ENCODE results near the gene FGF21. TPM values are rescaled to one million over a fixed set of nuclear protein-coding genes. Genes with fewer than 3 reads are reported as not detected.

The FGF21 gene
- total and polyA plus RNA-seq, 10 of the 15 experiments (the other 5 are each of a cell fraction or from before 2014, with no cell fraction given), result not detected

DNA sequence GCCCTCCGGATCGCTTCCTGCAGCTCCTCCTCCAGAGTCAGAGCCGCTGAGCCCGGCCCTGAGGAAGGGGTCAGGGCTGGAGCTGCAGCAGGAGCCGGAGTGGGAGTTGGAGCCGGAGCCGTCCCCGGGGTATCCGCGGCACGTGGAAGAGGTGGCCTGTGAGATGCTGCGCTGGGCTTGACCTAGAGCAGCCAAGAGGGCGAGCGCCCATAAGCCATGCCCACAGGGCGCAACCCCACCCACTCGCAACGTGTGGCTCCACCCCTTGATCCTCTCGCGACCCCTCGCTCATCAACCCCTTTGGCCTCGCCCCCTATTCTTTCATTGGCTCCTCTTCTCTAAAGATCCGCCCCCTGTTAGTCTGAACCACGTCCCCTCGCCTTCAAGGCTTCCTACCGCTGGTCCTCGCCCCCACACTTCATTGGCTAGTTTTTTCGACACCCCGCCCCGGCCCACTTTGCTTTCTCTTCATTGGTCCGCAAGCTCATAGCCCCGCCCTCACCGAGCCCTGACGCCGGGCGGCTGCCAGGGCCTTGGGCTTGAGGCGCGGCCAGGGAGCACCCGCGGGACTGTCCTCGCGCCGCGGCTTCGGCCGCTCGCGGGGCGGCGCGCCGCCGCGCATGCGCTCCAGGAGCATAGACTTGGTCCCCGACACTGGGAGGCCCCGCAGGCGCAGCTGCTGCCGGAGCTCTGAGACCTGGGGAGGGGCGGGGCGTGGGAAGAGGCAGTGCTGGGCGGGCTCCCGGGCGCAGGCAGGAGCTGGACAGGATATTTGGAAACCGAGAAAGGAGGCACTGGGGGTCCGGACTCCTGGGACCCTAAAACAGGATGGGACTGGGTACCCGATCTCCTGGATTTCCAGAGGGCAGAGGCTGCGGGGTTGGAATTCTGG is 41.2 kb upstream of the FGF21 start (continued):
- TF ChIP-seq, protein P1, sequence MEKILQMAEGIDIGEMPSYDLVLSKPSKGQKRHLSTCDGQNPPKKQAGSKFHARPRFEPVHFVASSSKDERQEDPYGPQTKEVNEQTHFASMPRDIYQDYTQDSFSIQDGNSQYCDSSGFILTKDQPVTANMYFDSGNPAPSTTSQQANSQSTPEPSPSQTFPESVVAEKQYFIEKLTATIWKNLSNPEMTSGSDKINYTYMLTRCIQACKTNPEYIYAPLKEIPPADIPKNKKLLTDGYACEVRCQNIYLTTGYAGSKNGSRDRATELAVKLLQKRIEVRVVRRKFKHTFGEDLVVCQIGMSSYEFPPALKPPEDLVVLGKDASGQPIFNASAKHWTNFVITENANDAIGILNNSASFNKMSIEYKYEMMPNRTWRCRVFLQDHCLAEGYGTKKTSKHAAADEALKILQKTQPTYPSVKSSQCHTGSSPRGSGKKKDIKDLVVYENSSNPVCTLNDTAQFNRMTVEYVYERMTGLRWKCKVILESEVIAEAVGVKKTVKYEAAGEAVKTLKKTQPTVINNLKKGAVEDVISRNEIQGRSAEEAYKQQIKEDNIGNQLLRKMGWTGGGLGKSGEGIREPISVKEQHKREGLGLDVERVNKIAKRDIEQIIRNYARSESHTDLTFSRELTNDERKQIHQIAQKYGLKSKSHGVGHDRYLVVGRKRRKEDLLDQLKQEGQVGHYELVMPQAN (conservative IDR thresholded peaks at IDR 0.05), result no peak
- TF ChIP-seq, protein P2, sequence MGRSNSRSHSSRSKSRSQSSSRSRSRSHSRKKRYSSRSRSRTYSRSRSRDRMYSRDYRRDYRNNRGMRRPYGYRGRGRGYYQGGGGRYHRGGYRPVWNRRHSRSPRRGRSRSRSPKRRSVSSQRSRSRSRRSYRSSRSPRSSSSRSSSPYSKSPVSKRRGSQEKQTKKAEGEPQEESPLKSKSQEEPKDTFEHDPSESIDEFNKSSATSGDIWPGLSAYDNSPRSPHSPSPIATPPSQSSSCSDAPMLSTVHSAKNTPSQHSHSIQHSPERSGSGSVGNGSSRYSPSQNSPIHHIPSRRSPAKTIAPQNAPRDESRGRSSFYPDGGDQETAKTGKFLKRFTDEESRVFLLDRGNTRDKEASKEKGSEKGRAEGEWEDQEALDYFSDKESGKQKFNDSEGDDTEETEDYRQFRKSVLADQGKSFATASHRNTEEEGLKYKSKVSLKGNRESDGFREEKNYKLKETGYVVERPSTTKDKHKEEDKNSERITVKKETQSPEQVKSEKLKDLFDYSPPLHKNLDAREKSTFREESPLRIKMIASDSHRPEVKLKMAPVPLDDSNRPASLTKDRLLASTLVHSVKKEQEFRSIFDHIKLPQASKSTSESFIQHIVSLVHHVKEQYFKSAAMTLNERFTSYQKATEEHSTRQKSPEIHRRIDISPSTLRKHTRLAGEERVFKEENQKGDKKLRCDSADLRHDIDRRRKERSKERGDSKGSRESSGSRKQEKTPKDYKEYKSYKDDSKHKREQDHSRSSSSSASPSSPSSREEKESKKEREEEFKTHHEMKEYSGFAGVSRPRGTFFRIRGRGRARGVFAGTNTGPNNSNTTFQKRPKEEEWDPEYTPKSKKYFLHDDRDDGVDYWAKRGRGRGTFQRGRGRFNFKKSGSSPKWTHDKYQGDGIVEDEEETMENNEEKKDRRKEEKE (IDR thresholded peaks at IDR 0.05), result no peak
- TF ChIP-seq ZNF687 (IDR thresholded peaks at IDR 0.05), result peak; percentile 32; the same call in 1 of the 2 replicates
- TF ChIP-seq CREM (IDR thresholded peaks at IDR 0.05; ENCODE audit: low read depth), result peak; percentile 42; the same call in 1 of the 2 replicates
- TF ChIP-seq CEBPB (IDR thresholded peaks at IDR 0.05; ENCODE audit: borderline replicate concordance in 1 of 2, low read depth in 2 of 2, low read length in 2 of 2), result no peak
- TF ChIP-seq EED (IDR thresholded peaks at IDR 0.05; ENCODE audit: low read depth), result 0 out of 2 replicates have a peak, but pooled peaks have one; percentile 18
- TF ChIP-seq EGR1 (IDR thresholded peaks at IDR 0.05; ENCODE audit: borderline replicate concordance in 1 of 2, low read depth in 2 of 2, low read length in 2 of 2), result 0 out of 3 replicates have a peak, but pooled peaks of 1 of the 2 experiments have one; percentile 6
- no peak for TF ChIP-seq NFIC (IDR thresholded peaks at IDR 0.05; ENCODE audit: low read depth, low read length)
- TF ChIP-seq FOS (IDR thresholded peaks at IDR 0.05; ENCODE audit: borderline replicate concordance, extremely low read depth, insufficient read length), result peak; percentile 31
- TF ChIP-seq, protein P3, sequence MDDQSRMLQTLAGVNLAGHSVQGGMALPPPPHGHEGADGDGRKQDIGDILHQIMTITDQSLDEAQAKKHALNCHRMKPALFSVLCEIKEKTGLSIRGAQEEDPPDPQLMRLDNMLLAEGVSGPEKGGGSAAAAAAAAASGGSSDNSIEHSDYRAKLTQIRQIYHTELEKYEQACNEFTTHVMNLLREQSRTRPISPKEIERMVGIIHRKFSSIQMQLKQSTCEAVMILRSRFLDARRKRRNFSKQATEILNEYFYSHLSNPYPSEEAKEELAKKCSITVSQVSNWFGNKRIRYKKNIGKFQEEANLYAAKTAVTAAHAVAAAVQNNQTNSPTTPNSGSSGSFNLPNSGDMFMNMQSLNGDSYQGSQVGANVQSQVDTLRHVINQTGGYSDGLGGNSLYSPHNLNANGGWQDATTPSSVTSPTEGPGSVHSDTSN (IDR thresholded peaks at IDR 0.05; ENCODE audit: insufficient replicate concordance, low read depth, low read length), result no peak
- no peak for TF ChIP-seq MYB (IDR thresholded peaks at IDR 0.05; ENCODE audit: borderline replicate concordance, low read depth, low read length)
- TF ChIP-seq, protein P4, sequence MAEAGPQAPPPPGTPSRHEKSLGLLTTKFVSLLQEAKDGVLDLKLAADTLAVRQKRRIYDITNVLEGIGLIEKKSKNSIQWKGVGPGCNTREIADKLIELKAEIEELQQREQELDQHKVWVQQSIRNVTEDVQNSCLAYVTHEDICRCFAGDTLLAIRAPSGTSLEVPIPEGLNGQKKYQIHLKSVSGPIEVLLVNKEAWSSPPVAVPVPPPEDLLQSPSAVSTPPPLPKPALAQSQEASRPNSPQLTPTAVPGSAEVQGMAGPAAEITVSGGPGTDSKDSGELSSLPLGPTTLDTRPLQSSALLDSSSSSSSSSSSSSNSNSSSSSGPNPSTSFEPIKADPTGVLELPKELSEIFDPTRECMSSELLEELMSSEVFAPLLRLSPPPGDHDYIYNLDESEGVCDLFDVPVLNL (IDR thresholded peaks at IDR 0.05; ENCODE audit: low read depth, low read length), result no peak
- no peak for TF ChIP-seq CHD1 (IDR thresholded peaks at IDR 0.05; ENCODE audit: low read depth, low read length)
- TF ChIP-seq TCF3 (IDR thresholded peaks at IDR 0.05; ENCODE audit: borderline replicate concordance, insufficient read depth, low read depth, low read length), result no peak
- no peak for TF ChIP-seq ZNF384 (IDR thresholded peaks at IDR 0.05; ENCODE audit: borderline replicate concordance, low read depth, low read length)
- TF ChIP-seq PML (IDR thresholded peaks at IDR 0.05; ENCODE audit: low read length), result no peak

All from GM12878 (cell line).